Limb (tissue), 2 donors: ENCODE data around the gene KLK13.

Source experiments
- DNase-seq, 2 donors: peaks; one replicate each; pipeline ENCODE4 v3.0.0-alpha.2; 2016; ENCODE audit errors: extremely low spot score in 2 of 2

KLK13 gene

GRCh38 chr19:51091895-51092873 is 27.3 kb upstream of the KLK13 start:
- DNase-seq, result no peak

- no peak for DNase-seq
Observed at GRCh38 chr19:51091126-51091525, 26.2 kb upstream of the KLK13 start.

DNA sequence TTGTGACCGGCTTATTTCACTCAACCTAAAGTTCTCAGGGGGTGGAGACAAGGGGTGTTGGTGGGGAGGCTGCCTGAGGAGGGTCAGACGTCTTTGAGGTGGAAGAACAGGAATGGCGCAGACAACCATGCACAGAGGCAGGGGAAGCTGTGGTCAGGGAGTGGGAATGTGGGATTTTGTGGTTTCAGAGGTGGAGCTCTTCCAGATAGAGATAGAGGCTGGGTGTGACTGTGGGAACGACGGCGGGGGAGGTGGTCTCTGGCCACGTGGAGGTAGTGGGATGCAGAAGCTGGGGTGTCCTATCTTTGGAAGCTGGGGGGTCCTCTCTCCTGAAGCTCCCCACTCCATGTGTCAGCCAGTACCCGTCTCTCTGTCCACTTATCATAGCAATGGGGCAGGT is 25.6 kb upstream of the KLK13 start:
- DNase-seq, result no peak

DNA sequence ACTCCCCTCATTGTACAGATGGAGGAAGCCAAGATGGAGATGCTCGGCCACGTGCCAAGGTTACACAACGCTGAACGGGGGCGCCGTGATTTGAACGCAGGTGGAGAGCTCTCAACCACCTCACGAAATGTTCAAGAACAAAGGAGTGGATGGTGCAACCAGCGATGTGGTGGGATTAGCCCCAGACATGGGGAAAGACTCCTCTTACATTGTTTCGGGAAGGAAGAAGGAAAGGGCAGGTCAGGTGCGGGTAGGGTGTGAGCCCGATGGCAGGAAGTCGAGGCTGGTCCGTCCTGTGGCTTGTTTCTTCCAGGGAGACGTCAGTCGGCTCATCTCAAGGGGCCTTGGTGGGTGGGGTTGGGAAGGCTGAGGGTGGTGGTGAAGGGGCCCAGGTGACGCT is 24.9 kb upstream of the KLK13 start:
- DNase-seq, result no peak

DNA sequence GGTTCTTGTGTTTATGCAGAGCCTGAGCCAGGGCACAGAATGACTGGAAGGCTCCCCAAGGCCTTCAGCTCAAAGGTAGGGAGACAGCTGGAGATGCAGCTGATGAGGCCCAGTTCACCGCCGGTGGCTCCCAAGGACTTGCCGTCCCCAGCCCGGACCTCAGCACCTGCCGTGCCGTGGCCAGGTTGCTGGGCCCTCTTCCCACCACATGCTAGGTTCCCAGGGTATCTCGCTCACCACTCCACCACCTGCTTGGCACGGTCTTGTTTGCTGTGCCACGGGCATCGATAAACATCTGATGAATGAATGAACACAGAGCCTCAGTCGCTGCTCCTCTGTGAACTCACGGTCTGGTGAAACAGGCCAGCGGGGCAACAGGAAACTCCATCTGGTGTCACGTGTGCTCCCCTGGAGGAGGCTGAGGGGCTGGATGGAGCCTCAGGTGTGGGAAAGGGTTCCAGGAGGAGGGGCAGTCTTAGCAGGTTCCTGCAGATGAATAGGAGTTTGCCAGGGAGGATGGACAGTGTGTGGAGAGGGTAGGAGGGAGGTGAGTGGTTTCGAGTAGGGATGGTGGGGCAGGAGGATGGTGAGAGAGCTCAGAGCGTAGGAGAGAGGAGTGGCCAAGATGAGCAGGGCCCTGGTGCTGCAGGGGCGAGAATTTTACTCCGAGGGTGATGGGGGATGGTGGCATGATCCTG is 21.4 kb upstream of the KLK13 start:
- no peak for DNase-seq

GRCh38 chr19:51084505-51084904 is 19.6 kb upstream of the KLK13 start:
- DNase-seq, result no peak

GRCh38 chr19:51083783-51084182 is 18.9 kb upstream of the KLK13 start:
- no peak for DNase-seq

DNA sequence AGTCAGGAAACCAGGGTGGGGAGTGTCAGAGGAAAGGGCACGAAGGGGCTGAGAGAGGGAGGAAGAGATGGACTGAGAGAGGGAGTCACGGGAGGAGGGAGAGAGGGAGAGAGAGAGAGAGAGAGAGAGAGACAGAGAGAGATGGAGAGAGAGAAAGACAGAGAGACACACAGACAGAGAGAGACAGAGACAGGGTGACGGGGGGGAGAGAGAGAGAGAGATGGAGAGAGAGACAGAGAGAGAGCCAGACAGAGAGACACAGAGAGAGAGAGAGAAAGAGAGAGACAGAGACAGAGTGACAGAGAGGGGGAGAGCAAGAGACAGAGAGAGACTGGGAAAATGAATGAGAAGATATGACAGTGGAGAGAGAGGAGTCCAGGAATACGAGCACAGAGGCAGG is 18.3 kb upstream of the KLK13 start:
- DNase-seq, result no peak

- DNase-seq, result no peak
Observed at GRCh38 chr19:51082611-51083010, 17.7 kb upstream of the KLK13 start, which contains the start of gene KLK14. TSS of gene KLK14 (minus strand) at chr19:51082887. CDS start at chr19:51082614, 273 bp downstream.

DNA sequence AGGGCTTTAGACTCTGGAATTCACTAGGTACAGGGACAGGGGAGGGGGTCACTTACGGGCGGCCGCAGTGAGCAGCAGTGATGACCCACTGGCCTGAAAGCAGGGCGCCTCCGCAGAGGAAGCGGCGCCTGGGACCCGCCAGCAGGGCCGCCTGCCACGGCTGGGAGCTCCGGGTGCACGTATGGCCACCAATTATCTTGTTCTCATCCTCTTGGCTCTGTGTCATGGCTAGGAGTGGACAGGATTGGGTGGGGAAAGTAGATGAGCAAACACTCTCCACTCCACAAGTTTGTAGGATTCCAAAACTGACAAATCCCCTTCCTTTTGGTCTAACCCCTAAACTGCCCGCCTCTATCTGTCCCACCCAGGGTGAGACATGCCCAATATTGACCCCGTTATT is 16.6 kb upstream of the KLK13 start:
- DNase-seq, result no peak

DNA sequence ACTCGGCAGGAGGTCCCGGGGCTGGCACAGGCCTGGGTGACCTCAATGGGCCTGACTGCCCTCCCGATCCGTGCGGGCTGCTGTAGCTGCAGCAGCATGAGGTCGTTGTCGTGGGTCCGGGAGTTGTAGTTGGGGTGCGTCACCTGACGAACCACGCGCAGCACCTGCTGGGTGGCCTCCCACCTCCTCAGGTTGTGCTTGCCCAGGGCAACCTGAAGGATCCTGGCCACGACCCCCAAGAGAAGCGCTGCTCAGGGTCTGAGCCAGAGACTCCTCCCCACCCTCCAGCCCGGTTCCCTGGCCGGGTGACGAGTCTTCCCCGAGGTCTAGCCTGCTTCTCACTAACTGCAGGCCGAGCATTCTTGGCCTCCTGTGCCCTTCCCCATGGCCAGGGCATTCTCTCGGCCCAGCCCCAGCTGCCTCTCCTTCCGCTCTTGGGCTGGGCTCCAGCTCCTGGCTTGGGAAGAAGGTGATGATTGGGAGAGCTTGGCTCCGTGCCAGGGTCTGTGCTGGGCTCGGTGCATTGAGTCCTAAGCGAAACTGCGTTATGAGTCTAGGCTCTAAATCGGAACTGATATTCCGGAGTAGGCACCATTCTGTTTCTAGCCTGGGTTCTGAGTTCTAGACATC is 14.7 kb upstream of the KLK13 start:
- DNase-seq, result no peak

DNA sequence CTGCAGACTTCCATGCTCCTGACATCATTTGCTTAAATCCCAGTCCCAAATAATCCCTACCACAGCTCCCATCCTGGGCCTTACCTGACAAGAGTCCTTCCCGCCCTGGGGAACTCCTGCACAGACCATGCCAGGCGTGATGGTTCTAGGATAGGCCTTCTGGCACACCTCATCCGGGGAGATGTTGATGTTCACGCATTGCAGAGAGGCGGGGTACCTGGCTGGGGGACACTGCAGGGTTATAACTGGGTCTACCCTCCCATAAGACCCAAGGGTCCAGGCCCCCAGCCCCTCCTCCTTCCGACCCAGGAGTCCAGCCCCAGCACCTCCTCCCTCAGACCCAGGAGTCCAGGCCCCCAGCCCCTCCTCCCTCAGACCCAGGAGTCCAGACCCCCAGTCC is 13.8 kb upstream of the KLK13 start:
- no peak for DNase-seq

DNA sequence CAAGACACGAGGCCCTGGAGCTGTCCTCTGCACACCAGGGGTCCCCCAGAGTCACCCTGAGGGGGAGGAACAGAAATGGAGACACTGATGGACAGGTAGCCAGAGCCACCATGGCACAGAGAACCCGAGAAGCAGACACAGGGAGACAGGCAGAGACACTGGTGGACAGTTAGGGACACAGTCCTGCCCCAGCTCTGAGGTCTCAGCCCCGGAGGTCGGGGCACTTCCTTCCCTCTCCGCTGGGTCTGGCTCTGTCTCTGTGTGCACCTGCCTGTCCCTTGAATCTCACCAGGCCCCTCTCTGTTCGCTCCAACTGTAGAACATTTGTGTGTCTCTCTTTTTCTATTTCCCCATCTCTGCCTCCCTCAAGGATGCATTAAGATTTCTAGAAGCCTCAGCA is 13.2 kb upstream of the KLK13 start:
- DNase-seq, result no peak

DNA sequence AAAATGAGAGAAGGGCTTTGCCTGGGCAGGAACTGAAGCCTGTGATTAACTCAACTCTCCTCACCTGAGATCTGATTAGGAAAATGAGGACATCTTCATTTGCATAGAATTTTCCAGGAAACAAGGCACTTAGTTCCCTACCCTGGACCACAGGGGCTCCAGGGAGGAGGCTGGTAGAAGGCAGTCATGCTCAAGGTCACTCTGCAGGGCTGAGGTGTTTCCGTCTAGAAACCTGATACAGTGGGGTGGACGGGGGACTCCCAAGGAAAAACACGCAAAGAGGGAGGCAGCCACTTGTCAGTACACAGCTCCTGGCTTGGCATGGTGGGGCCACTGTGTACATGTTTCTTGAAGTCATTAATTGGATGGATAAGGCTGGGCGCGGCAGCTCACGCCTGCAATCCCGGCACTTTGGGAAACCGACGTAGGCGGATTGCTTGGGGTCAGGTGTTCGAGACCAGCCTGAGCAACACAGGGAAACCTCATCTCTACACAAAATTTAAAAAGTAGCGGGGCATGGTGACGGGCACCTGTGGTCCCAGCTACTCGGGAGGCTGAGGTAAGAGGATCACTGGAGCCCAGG is 11.8 kb upstream of the KLK13 start:
- DNase-seq, result no peak

- no peak for DNase-seq
Observed at GRCh38 chr19:51075998-51076397, 11.1 kb upstream of the KLK13 start.

- DNase-seq, result no peak
Observed at GRCh38 chr19:51071095-51071405, 6.2 kb upstream of the KLK13 start.

DNA sequence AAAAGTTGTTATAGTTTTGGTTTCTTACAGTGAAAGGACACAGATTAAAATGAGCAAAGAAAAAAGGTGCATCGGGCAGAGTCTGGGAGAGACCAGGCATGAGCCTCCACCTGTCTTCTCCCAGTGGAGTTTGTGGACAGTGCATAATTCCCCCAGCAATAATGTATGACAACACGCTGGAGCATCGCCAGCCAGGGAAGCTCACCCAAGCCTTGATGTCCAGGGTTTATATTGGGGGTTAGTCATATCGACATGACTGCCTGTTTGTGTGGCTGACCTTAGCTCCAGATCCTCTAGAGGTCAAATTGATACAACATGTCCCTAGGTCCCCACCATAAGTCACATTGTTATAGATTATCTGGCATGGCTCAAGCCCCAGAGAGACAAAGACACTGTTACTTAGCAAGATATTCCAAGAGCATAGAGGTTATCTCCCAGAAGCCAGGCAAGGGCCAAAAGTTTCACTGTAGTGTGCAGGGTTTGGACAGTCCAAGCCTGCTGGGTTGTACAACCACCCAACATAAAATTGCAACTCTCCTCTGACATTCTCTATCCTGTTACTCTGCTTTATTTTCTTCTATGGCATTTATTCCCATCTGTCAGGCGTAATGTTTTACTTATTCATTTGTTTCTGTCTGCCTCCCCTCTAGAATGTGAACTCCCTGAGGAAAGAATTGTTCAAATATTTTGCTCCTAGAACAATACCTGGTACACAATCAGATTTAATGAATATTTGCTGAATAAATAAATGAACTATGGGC is 5.6 kb upstream of the KLK13 start:
- no peak for DNase-seq

DNA sequence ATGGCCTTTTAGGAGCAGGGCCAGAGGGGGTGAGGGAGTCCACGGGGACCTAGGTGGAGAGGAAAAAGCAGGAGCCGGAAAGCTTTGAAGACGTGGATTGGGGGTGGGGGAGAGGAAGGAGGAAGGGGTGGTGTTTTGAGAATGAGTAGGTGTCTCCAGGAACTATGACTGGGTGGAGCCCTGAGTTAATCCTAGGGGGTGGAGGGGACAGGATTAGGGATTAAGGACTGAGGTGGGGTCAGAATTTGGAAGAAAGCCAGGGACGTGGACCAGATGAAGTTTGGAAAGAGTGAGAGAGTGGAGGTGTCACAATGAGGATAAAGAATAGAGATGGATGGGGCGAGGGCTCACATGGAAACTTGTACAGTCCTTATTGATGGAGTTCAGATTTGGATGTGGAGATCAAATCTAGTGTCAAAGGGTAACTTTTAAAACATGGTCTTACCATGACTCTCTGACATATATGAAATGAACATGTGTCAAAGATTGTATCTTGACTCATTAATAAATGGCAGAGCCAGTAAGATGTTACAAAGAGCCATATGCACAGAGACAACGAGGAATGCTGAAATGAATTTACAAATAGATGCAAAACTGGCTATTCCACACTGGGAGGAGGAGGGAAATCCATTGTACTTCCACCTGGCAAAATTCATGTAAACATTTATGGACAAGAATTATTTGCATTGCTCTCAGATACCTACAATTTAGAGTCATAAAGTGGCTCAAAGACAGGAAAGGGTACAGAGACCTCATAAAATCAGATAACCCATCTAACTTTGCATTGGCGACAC is 1.7 kb upstream of the KLK13 start:
- no peak for DNase-seq

GRCh38 chr19:51065221-51065960 is 499 bp upstream of the KLK13 start:
- no peak for DNase-seq

DNA sequence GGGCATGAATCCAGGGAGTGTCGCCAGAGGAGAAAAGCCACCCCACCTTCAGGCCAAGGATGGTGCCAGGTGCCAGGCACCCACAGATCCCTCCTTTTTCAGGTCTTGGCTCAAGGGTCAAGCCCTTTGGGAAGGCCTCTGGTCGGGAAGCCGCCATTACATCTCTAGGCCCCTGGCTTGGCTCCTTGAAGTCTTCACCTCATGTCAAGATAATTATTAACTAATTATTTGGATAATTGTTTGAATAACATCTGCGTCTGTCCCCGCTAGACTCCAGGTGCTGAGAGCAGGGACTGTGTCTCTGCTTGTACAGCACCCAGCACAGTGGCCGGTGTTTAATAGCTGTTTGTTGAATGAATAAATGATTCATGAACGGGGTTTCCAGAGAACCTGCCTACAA is 1.2 kb downstream of the KLK13 start:
- no peak for DNase-seq
